Vagina (tissue), 2 donors: ENCODE measurements around the gene PTPRD. TPM values are rescaled to one million over a fixed set of nuclear protein-coding genes. Genes with fewer than 3 reads are reported as not detected.

Experiments used
- DNase-seq, 2 donors: peaks; one replicate each; pipeline ENCODE4 v3.0.0-alpha.2; 2017; ENCODE audit errors: extremely low spot score in 2 of 2
- H3K27ac ChIP-seq: fragments of 200-600 bp; sonication (generic); one replicate; pipeline ENCODE4 v1.5.1; 2019
- H3K27me3 ChIP-seq: fragments of 200-600 bp; sonication (generic); one replicate; pipeline ENCODE4 v1.5.1; 2019
- H3K36me3 ChIP-seq, 2 donors: fragments of 200-600 bp; sonication (generic); one replicate each; pipeline ENCODE4 v1.5.1; 2017 to 2019
- H3K4me1 ChIP-seq: fragments of 200-600 bp; sonication (generic); one replicate; pipeline ENCODE4 v1.5.1; 2019
- H3K4me3 ChIP-seq, 2 donors: fragments of 200-600 bp; sonication (generic); 1 replicate in 1 of 2; 2 replicates in 1 of 2; pipeline ENCODE4 v1.5.1; 2016 to 2019
- H3K9me3 ChIP-seq: fragments of 200-600 bp; sonication (generic); one replicate; pipeline ENCODE4 v1.5.1; 2019
- POLR2A ChIP-seq, 2 donors: fragments of 450-650 bp; IDR thresholded peaks; one replicate each; pipeline ENCODE4 v1.6.1; 2017; ENCODE audit warnings: antibody characterized with exemption in 2 of 2, mild to moderate bottlenecking in 2 of 2, moderate library complexity in 2 of 2
- POLR2AphosphoS5 ChIP-seq, 2 donors: sonication (generic); formaldehyde crosslinking; IDR thresholded peaks; one replicate each; pipeline ENCODE4 v1.9.0; 2017; ENCODE audit warnings: antibody characterized with exemption in 2 of 2, mild to moderate bottlenecking in 2 of 2, low read depth in 1 of 2; ENCODE audit not compliant: insufficient read depth in 1 of 2
- intact Hi-C: fragments of 100-400 bp; cut with DNase I; formaldehyde crosslinking; loops from one replicate; pipeline ENCODE4 v1.15.1; 2023
- total RNA-seq: library from RNA; depleted of rRNA; stranded (reverse); fragments of >200 nt; gene quantifications from one replicate; pipeline ENCODE4 v1.2.3, GENCODE V29; 2016
- TF ChIP-seq, protein P1 (sequence below), 3 experiments: fragments of 450-650 bp in 2 of 3; fragments of 200-600 bp in 1 of 3; sonication (generic) in 1 of 3; IDR thresholded peaks; one replicate each; pipeline ENCODE4 v1.5.1; 2017 to 2019; ENCODE audit warnings: antibody characterized with exemption in 3 of 3, mild to moderate bottlenecking in 2 of 3, moderate library complexity in 2 of 3

The PTPRD gene
- total RNA-seq, 1 donor from 2014 or later: 10.3 TPM

DNA sequence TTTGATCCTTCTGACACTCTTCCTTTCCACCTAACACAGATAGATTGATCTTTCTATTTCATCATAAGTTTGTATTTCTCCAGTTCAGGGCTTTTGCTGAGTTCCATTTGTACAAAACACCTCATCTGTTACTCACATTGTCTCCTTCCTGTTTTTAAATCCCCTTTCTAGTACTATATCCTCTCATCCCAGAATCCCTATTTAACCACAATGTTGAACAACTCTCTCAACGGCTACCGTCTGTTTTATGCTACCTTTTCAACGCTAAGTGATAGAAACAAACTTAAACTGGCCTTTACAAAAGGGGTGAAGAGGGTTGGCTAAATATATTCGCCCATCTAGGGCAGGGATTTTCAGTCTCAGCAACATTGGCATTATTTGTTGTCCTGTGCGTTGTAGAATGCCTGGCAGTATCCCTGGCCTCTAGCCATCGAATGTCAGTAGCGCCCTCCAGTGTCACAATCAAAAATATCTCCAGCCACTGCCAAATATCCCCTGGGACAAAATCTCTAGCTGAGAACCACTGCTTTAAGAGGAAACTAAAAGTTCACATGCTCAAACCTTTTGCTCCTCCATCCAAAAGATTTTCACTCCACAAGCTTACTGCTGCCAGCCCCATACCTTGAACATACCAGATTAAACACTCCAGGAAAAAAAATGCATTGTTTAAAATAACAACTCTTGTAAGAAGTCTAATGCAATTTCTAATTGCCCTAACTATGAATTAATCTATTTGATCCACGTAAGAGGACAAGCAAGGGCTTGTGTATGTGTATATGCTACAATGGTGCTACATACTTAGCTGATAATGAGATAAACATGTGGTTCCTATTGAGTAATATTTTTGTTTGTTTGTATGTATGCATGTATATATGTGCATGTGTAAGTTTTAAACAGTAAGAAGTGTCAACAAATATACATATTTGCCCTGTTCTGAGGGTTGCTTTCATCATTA is 344.0 kb downstream of the PTPRD start:
- Histone ChIP-seq H3K27me3 (no peaks in the 10 kb centered on the region), H3K9me3 (no peaks in the 10 kb centered on the region), H3K4me3 (no peak overlapping the region), H3K36me3 (no peaks in the 10 kb centered on the region), H3K4me1 (no peaks in the 10 kb centered on the region), H3K27ac (no peak overlapping the region)
- intact Hi-C loops: no loop called here
- no peak for DNase-seq
- TF ChIP-seq POLR2AphosphoS5 (IDR thresholded peaks at IDR 0.05; ENCODE audit: insufficient read depth in 1 of 2, low read depth in 1 of 2) (no peak), POLR2A (IDR thresholded peaks at IDR 0.05) (no peak)
- TF ChIP-seq, protein P1, sequence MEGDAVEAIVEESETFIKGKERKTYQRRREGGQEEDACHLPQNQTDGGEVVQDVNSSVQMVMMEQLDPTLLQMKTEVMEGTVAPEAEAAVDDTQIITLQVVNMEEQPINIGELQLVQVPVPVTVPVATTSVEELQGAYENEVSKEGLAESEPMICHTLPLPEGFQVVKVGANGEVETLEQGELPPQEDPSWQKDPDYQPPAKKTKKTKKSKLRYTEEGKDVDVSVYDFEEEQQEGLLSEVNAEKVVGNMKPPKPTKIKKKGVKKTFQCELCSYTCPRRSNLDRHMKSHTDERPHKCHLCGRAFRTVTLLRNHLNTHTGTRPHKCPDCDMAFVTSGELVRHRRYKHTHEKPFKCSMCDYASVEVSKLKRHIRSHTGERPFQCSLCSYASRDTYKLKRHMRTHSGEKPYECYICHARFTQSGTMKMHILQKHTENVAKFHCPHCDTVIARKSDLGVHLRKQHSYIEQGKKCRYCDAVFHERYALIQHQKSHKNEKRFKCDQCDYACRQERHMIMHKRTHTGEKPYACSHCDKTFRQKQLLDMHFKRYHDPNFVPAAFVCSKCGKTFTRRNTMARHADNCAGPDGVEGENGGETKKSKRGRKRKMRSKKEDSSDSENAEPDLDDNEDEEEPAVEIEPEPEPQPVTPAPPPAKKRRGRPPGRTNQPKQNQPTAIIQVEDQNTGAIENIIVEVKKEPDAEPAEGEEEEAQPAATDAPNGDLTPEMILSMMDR (IDR thresholded peaks at IDR 0.05): no peak

DNA sequence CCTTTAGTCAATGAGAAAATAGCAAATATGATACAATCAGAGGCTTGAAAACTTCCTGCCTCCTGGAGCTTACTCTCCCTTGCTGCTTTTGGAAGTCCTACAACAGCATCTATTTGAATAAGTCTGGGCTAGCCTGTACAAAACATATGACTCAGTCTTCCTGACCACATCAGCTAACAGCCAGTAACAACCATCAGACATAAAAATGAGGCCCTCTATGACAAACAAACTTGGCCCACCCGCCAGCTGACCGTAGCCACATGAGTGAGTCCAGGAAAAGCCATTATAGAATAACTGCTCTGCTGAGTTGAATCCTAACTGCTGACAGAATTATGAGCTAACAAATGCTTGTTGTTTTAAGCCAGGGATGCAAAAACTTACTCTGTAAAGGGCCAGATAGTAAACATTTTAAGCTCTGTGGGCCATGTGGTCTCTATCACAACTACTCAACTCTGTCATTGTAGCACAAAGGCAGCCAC is 347.6 kb downstream of the PTPRD start:
- TF ChIP-seq, protein P1 (IDR thresholded peaks at IDR 0.05): no peak
- TF ChIP-seq POLR2AphosphoS5 (IDR thresholded peaks at IDR 0.05; ENCODE audit: insufficient read depth in 1 of 2, low read depth in 1 of 2): no peak
- no peak for TF ChIP-seq POLR2A (IDR thresholded peaks at IDR 0.05)
- Histone ChIP-seq H3K4me3 (no peak overlapping the region), H3K27me3 (no peaks in the 10 kb centered on the region), H3K36me3 (no peaks in the 10 kb centered on the region), H3K4me1 (no peaks in the 10 kb centered on the region), H3K27ac (no peak overlapping the region), H3K9me3 (no peaks in the 10 kb centered on the region)
- intact Hi-C loops: no loop called here
- no peak for DNase-seq

DNA sequence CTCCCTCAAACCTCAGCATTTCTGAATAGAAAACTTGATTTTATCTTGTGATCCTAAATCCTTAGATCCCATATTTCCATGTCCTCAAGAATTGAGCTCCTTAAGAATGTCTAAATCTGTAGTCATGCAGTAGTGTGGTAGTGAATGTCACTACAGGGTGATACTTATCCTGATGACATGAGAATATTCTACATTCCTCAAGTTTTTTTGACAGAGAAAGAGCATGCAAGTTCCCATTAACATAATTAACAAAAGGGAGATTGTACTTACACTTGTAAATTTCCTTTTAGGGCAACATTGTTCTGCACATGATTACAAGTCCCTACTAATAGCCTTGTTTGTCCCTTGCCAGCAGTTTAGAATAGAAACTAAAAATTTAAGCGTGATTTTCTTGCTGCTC is 352.3 kb downstream of the PTPRD start:
- Histone ChIP-seq H3K4me1 (no peaks in the 10 kb centered on the region), H3K36me3 (no peaks in the 10 kb centered on the region), H3K27ac (no peak overlapping the region), H3K9me3 (no peaks in the 10 kb centered on the region), H3K4me3 (no peak overlapping the region), H3K27me3 (no peaks in the 10 kb centered on the region)
- DNase-seq: no peak
- TF ChIP-seq, protein P1 (IDR thresholded peaks at IDR 0.05): no peak
- no peak for TF ChIP-seq POLR2A (IDR thresholded peaks at IDR 0.05)
- TF ChIP-seq POLR2AphosphoS5 (IDR thresholded peaks at IDR 0.05; ENCODE audit: insufficient read depth in 1 of 2, low read depth in 1 of 2): no peak
- intact Hi-C loops: no loop called here

DNA sequence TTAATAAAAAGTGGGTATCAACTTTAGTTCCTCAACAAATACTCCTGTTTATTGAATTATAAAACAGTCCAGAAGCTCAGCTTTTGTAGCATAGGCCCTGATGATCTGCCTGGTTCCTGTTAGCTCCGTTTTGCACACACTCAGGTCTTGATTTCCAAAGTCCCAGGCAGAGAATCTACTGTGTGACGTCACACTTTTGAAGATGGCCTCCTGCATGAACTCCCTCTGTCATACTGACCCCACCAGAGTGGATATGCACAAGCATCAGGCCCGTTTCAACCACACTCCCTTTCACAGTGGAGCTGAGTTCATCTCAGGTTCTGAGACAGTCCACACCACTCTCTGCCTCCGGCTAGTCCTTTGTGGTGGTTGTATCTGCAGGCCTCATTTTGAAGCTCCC is 353.1 kb downstream of the PTPRD start:
- Histone ChIP-seq H3K27ac (no peak overlapping the region), H3K4me1 (no peaks in the 10 kb centered on the region), H3K4me3 (no peak overlapping the region), H3K27me3 (no peaks in the 10 kb centered on the region), H3K9me3 (no peaks in the 10 kb centered on the region), H3K36me3 (no peaks in the 10 kb centered on the region)
- TF ChIP-seq POLR2AphosphoS5 (IDR thresholded peaks at IDR 0.05; ENCODE audit: insufficient read depth in 1 of 2, low read depth in 1 of 2) (no peak), POLR2A (IDR thresholded peaks at IDR 0.05) (no peak)
- TF ChIP-seq, protein P1 (IDR thresholded peaks at IDR 0.05): no peak
- intact Hi-C loops: no loop called here
- no peak for DNase-seq

DNA sequence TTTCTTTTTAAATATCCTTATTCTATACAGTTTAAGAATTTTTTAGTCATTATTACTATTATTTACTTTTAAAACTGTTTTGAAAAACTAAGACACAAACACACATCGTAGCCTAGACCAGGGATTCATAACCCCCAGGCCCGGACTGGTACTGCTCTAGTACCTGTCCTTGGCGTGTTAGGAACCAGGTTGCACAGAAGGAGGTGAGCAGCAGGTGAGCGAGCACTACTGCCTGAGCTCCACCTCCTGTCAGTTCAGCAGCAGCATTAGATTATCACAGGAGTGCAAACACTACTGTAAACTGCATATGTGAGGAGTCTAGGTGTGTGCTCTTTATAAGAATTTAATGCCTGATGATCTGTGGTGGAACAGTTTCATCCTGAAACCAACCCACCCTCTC is 357.0 kb downstream of the PTPRD start:
- Histone ChIP-seq H3K36me3 (no peaks in the 10 kb centered on the region), H3K27ac (no peak overlapping the region), H3K4me3 (no peak overlapping the region), H3K4me1 (no peaks in the 10 kb centered on the region), H3K27me3 (no peaks in the 10 kb centered on the region), H3K9me3 (no peaks in the 10 kb centered on the region)
- TF ChIP-seq POLR2A (IDR thresholded peaks at IDR 0.05) (no peak), POLR2AphosphoS5 (IDR thresholded peaks at IDR 0.05; ENCODE audit: insufficient read depth in 1 of 2, low read depth in 1 of 2) (no peak)
- TF ChIP-seq, protein P1 (IDR thresholded peaks at IDR 0.05): no peak
- intact Hi-C loops: no loop called here
- DNase-seq: no peak
